NAMALWA (cell line): ENCODE results near the gene CPS1.

Experiments
- DNase-seq: peaks from one replicate; pipeline ENCODE4 v3.0.0-alpha.2; 2015; ENCODE audit warnings: low spot score

The CPS1 gene

DNA sequence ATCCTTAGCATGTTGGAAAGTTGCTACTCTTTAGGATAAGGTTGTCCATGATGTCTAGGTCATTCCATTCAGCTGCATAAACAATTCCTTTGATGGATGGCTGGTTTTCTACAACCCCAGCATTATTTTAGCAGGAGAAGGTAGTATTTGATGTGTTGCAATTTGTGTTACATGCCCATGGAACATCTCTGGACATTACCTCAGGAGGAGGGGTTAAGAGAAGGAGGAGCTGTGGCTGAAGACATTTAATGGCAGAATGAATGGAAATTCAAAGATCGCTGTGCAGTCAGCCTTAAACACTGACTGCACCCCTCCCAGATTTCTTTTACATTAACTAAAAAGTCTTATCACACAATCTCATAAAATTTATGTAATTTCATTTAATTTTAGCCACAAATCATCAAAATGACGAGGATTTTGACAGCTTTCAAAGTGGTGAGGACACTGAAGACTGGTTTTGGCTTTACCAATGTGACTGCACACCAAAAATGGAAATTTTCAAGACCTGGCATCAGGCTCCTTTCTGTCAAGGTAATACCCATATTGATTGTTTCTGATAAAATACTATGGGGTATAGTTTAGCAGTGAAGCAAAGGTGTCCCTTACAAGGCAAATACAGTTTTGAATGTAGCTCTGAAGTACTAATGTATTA, at the start of gene CPS1:
CPS1 (plus strand) TSS at position 271 of the 652 bp plus-strand sequence; CDS start at position 406, 135 bp downstream.
- no peak for DNase-seq

GRCh38 chr2:210515911-210516310, 40.5 kb upstream of the CPS1 start:
- no peak for DNase-seq

GRCh38 chr2:210517264-210517663, 39.1 kb upstream of the CPS1 start:
- no peak for DNase-seq

DNA sequence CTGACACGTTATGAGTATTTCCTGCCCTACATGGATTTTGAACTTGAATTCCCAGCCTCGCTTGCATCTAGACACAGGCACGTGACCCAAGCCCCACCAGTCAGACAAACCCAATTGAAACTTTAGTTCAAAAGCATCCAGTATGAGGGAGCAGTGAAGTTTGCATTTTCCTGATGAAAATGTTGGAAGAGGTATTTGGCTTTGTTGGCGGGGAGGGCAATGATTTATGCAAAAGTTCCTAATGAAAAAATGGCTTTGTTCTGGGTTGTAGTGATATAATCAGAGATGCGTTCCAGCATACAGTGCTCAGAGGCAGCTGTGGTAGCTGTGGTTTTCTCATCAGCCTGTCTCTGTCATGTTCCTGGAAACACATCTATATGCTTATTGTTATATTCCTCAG, 36.8 kb upstream of the CPS1 start:
- no peak for DNase-seq

GRCh38 chr2:210522399-210522798, 34.0 kb upstream of the CPS1 start:
- DNase-seq = no peak

GRCh38 chr2:210523650-210524289, 32.6 kb upstream of the CPS1 start:
- DNase-seq = no peak

GRCh38 chr2:210524533-210524932, 31.9 kb upstream of the CPS1 start:
- DNase-seq = no peak

DNA sequence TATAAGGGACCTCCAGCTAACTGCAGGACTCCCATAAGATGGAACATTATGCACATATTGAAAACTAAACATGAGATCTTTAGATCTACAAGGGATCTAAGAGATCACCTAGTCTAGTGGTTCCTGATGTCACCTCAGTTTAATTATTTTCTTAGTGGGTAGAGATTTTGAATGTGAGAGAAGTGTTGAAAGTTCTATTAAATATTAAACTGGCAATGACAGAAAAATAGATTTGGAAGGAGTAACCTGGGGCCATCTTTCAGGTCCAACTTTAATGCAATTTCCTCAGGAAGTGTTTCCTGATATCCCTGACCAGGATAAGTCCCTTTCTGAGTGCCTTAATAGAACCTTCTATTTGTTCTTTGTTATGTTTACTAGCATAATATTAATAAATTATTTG, 29.1 kb upstream of the CPS1 start:
- no peak for DNase-seq

- DNase-seq = no peak
Measured at GRCh38 chr2:210528716-210529115, 27.7 kb upstream of the CPS1 start.

DNA sequence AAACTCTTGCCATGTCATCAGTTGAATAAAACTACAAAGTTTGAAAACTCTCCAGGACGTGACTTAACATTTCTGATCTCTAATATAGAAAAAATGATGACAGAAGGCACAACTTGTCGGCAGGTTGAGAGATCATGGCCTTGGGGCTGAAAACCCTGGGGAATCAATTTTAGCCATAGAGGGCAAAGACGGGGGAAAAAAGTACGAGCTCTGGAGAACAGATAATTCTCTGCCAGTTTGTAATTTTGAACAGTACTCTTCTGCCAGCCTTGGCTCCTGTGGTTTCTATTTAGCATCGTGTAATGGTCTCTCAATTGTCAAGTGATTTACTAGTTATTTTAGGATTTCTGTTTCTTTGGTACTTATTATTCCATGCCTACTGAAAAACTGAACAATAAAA, 25.3 kb upstream of the CPS1 start:
- no peak for DNase-seq

DNA sequence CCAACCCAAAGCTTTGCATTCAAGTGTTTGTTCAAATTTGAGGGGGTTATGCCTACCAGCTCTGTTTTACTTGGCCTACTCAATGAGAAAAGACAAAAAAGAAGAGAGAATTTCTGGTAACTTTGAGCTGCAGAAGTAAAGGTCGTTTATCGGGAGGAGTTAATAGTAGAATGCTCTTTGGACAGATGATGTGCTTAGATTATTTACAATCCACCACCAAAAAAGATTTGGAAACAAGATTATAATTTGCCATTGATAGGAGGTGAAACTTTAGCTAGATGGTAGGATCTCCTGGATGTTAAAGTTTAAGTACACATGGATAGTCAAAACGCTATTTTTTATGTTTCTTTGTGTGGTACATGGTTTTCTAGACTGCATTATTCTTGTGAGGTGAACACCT, 24.9 kb upstream of the CPS1 start:
- no peak for DNase-seq

- DNase-seq = no peak
Measured at GRCh38 chr2:210533389-210533788, 23.0 kb upstream of the CPS1 start.

- DNase-seq = no peak
Measured at GRCh38 chr2:210534879-210535278, 21.5 kb upstream of the CPS1 start.

GRCh38 chr2:210536973-210537650, 19.3 kb upstream of the CPS1 start:
- no peak for DNase-seq

DNA sequence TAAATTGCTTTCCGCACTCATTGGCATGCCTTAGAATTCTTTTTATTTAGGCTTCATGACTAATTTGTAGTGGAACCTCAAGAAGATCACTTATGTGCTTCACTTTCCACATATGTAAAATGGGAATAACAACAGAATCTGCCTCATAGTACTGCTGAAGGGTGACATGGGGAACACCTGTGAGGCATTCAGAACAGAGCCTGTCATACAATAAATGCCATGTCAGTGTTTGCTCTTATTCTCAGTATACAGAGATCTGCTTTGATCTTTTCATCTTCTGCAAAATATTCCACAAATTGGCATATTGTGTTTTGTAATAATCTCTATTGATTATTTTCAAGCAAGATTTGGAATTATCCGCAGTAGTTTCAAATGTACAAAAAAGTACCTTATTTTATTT, 17.4 kb upstream of the CPS1 start:
- no peak for DNase-seq

DNA sequence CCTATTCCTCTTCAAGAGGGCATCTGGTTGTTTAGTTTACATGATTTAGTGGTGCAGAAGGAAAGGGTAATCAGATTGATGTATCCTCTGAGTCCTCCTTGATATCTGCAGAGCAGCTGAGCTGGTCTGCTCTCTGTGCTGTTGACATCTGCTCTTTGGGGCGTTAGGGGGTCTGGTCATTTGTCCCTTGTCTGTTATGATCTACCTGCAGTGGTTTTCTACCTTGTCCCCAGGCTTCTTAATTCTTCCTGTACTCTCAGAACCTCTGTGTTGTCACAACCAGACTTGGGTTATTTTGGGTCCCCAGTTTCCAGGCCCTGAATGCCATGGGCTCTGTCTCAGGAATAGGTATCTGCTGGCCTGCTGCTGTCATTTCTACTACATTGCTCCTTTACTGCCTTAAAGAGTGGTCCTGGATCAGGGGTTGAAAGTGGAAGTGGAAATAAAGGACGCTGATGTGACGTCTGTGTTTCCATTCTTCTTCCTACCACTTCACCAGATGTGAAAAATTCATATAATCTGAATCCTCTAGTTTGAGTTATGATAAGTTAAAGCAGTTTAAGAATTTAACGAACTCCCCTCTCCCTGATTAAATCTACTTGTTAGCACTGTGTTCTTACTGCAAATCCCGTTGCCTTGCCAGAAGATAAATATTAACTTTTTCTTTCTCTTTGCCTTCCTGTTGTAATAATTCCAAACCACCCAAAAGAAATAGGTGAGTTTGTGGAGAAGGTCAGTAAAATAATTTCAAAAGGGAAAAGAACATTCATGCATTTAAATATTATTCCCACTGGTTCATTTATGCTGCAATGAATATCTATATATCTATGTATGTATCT, 16.6 kb upstream of the CPS1 start:
- no peak for DNase-seq

DNA sequence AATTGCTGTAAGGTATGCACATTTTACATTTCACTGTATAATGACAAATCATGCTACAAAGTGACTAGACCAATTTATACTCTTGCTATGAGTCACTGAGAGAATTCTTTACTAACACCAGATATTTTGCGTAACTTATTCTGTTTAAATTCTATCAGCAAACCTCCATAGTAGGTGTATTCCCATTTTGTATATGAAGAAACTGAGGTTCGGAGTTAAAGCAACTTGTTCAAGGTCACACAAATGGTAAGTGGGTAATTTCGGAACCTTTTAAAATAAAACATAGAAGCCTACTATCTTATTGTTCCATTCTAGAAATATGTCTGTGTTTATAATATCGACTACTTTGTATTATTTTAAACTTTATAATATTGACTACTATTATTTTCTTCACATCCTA, 15.9 kb upstream of the CPS1 start:
- DNase-seq = no peak

DNA sequence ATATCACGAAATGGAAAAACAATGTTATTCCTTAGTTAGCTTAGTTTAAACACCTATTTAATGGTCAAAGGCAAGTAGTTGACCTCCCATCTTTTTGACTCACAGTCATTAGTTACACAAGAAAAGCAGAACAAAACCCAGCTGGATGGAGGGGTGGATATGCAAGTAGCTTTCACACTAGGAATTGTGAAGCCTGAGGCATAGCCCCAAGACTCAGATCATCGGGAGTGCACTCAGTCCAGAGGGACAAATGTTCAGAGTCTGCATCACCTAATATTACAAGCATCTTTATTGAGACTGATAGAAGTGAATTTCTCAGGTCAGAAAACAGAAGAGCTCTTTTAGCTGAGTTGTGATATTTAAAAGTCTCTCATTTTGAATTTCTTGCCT, 15.5 kb upstream of the CPS1 start:
- no peak for DNase-seq

DNA sequence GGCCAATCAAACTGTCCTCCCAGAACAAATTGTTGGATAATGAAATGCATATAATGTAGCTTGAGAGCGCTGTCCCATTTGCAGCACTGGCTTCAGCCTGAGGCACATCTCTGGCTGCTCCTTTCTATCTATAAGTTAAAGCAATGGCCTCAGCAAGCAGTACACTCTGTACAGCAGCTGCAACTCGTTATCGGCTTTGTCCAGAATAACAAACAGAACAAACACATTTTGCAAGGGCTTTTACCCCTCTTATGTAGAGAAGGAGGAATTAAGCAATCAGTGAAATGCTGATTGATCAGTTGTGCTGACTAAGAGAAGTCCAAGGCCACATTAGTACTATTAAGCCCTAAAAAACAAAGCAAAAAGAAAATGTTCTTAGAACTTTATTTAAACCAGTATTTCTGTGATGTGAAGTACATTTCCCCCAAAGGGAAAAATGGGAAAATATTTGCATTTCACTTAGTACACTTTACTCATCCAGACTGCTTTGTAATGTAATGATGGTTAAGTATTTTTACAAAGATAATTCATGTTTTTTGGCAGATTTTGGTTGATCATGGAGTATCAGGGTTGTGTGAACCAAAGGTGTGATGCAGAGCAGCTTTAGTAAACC, 15.0 kb upstream of the CPS1 start:
- no peak for DNase-seq

DNA sequence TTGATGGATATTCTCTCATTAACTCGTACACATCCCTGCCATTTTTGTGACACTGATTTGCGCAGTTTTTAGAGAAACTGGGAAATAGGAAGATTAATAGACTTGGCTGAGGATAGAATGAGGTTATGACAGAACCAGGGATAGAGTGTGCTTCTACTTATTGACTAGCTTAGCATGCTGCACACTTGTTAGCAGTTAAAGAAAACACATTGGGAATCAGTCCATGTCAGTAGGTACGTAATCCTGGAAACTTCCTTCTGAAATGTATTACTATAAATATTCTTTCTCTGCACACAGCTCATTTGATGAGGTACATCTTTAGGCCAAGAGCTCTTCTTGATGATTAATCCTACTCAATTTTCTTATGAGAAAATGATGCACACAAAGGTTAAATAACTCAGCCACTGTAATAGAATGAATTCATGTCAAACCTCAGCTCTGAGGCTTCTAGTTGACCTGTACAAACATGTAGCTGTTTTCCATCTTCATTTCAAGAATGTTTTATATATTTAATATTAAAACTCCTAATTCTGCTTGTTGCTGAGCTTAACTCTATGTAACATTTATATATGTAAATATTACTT, 12.3 kb upstream of the CPS1 start:
- no peak for DNase-seq

GRCh38 chr2:210544831-210545230, 11.6 kb upstream of the CPS1 start:
- no peak for DNase-seq
